Mesenchymal stem cell (in vitro differentiated cells and primary cell): ENCODE measurements around the gene ATG4B.

Source experiments
- DNase-seq: peaks from one replicate; pipeline ENCODE4 v3.0.0-alpha.2; 2013
- H2AFZ ChIP-seq: one replicate; pipeline ENCODE4 v1.6.1; 2013; ENCODE audit warnings: low read depth, mild to moderate bottlenecking, control low read depth, inconsistent platforms, low read length, moderate library complexity
- H2AK5ac ChIP-seq: 2 replicates; pipeline ENCODE4 v1.6.1; 2013; ENCODE audit warnings: low read length, moderate library complexity, mild to moderate bottlenecking, inconsistent platforms; ENCODE audit not compliant: severe bottlenecking
- H2BK120ac ChIP-seq: one replicate; pipeline ENCODE4 v1.6.1; 2013; ENCODE audit warnings: low read depth, mild to moderate bottlenecking, inconsistent platforms, low read length, moderate library complexity
- H2BK12ac ChIP-seq, 2 experiments: one replicate each; pipeline ENCODE4 v1.6.1; 2013; ENCODE audit warnings: inconsistent platforms in 2 of 2, low read length in 2 of 2, mild to moderate bottlenecking in 2 of 2, moderate library complexity in 2 of 2, control low read depth in 1 of 2
- H2BK15ac ChIP-seq: one replicate; pipeline ENCODE4 v1.6.1; 2013; ENCODE audit warnings: mild to moderate bottlenecking, low read depth, inconsistent platforms; ENCODE audit not compliant: poor library complexity, severe bottlenecking
- H2BK5ac ChIP-seq: 2 replicates; pipeline ENCODE4 v1.6.1; 2013; ENCODE audit warnings: low read depth, mild to moderate bottlenecking, low read length, control low read depth, inconsistent platforms; ENCODE audit not compliant: poor library complexity, severe bottlenecking
- H3K14ac ChIP-seq, 2 experiments: one replicate each; pipeline ENCODE4 v1.6.1; 2013; ENCODE audit warnings: inconsistent platforms in 2 of 2, low read length in 2 of 2, control low read depth in 1 of 2, mild to moderate bottlenecking in 1 of 2, moderate library complexity in 1 of 2
- H3K18ac ChIP-seq, 2 experiments: one replicate each; pipeline ENCODE4 v1.6.1; 2013; ENCODE audit warnings: inconsistent platforms in 2 of 2, low read length in 2 of 2, control low read depth in 1 of 2, low read depth in 1 of 2, mild to moderate bottlenecking in 1 of 2
- H3K23ac ChIP-seq, 2 experiments: one replicate each; pipeline ENCODE4 v1.6.1; 2013; ENCODE audit warnings: inconsistent platforms in 2 of 2, low read length in 2 of 2, mild to moderate bottlenecking in 2 of 2, moderate library complexity in 2 of 2, control low read depth in 1 of 2
- H3K27ac ChIP-seq: 2 replicates; pipeline ENCODE4 v1.5.1; 2013; ENCODE audit warnings: mild to moderate bottlenecking, moderate library complexity, low read length, control low read depth, inconsistent platforms; ENCODE audit not compliant: poor library complexity, severe bottlenecking
- H3K27me3 ChIP-seq, 2 experiments: 2 replicates each; pipeline versions ENCODE4 v1.6.1 to v1.7.0; 2013; ENCODE audit warnings: low read length in 2 of 2, mild to moderate bottlenecking in 2 of 2, moderate library complexity in 2 of 2, control low read depth in 1 of 2, inconsistent platforms in 1 of 2; ENCODE audit not compliant: control insufficient read depth in 1 of 2, insufficient read depth in 1 of 2
- H3K36me3 ChIP-seq, 2 experiments: 2 replicates each; pipeline versions ENCODE4 v1.6.1 to v1.7.0; 2013; ENCODE audit warnings: low read length in 2 of 2, control low read depth in 1 of 2, inconsistent platforms in 1 of 2, low read depth in 1 of 2, mild to moderate bottlenecking in 1 of 2; ENCODE audit not compliant: insufficient read depth in 2 of 2, control insufficient read depth in 1 of 2
- H3K4ac ChIP-seq, 2 experiments: one replicate each; pipeline ENCODE4 v1.6.1; 2013; ENCODE audit warnings: inconsistent platforms in 2 of 2, low read length in 2 of 2, mild to moderate bottlenecking in 2 of 2, moderate library complexity in 2 of 2, control low read depth in 1 of 2, low read depth in 1 of 2
- H3K4me1 ChIP-seq: 2 replicates; pipeline ENCODE4 v1.6.1; 2013; ENCODE audit warnings: low read depth, low read length, control low read depth; ENCODE audit not compliant: control insufficient read depth, insufficient read depth
- H3K4me2 ChIP-seq: 2 replicates; pipeline ENCODE4 v1.6.1; 2013; ENCODE audit warnings: low read length, mild to moderate bottlenecking, inconsistent platforms; ENCODE audit not compliant: poor library complexity, severe bottlenecking
- H3K4me3 ChIP-seq, 2 experiments: 2 replicates each; pipeline versions ENCODE4 v1.5.1 to v1.7.0; 2013; ENCODE audit warnings: low read length in 2 of 2, mild to moderate bottlenecking in 2 of 2, control low read depth in 1 of 2, low read depth in 1 of 2; ENCODE audit not compliant: insufficient read depth in 1 of 2
- H3K79me1 ChIP-seq: replicated peaks from 2 replicates; pipeline ENCODE4 v1.6.1; 2013; ENCODE audit warnings: mild to moderate bottlenecking, control low read depth, low read length, inconsistent platforms; ENCODE audit not compliant: poor library complexity, severe bottlenecking
- H3K9ac ChIP-seq: 2 replicates; pipeline ENCODE4 v1.7.0; 2013; ENCODE audit warnings: mild to moderate bottlenecking, low read length, moderate library complexity
- H3K9me3 ChIP-seq: 2 replicates; pipeline ENCODE4 v1.7.0; 2013; ENCODE audit warnings: mild to moderate bottlenecking, low read length; ENCODE audit not compliant: control insufficient read depth
- H4K8ac ChIP-seq: one replicate; pipeline ENCODE4 v1.6.1; 2013; ENCODE audit warnings: inconsistent platforms, mild to moderate bottlenecking, low read length, moderate library complexity
- H4K91ac ChIP-seq: one replicate; pipeline ENCODE4 v1.6.1; 2013; ENCODE audit warnings: mild to moderate bottlenecking, low read length, inconsistent platforms
- WGBS: methylation state at CpG from one replicate; pipeline ENCODE4 v1.1.7; 2013; ENCODE audit warnings: mixed read lengths; 5-methylcytosine and 5-hydroxymethylcytosine counted together

The ATG4B gene

GRCh38 chr2:241668839-241669238 is 31.3 kb downstream of the ATG4B start:
- no peak overlapping the region for H3K4me2 ChIP-seq
- no CpG with 5 or more reads among the region's 12 CpGs for WGBS
- no peak overlapping the region for H3K27ac ChIP-seq
- H2BK120ac ChIP-seq, result no peak overlapping the region
- H3K23ac ChIP-seq, result no peak overlapping the region
- no peak overlapping the region for H2BK5ac ChIP-seq
- no peaks in the 10 kb centered on the region for H3K27me3 ChIP-seq
- H2BK15ac ChIP-seq, result no peak overlapping the region
- H3K9me3 ChIP-seq, result no peaks in the 10 kb centered on the region
- no peak overlapping the region for H3K4ac ChIP-seq
- H3K4me1 ChIP-seq, result peaks cover 27% of the 10 kb centered on the region
- H4K91ac ChIP-seq, result peak overlapping the region; percentile 29
- no peak overlapping the region for H3K14ac ChIP-seq
- H3K4me3 ChIP-seq, result no peak overlapping the region
- no peak overlapping the region for H2BK12ac ChIP-seq
- H4K8ac ChIP-seq, result no peak overlapping the region
- H3K79me1 ChIP-seq, result peaks cover 40% of the 10 kb centered on the region
- H3K18ac ChIP-seq, result no peak overlapping the region
- H3K36me3 ChIP-seq, result peaks cover 66 to 67% of the 10 kb centered on the region in 2 experiments
- DNase-seq, result no peak
- no peak overlapping the region for H2AK5ac ChIP-seq
- no peak overlapping the region for H2AFZ ChIP-seq
- no peak overlapping the region for H3K9ac ChIP-seq

DNA sequence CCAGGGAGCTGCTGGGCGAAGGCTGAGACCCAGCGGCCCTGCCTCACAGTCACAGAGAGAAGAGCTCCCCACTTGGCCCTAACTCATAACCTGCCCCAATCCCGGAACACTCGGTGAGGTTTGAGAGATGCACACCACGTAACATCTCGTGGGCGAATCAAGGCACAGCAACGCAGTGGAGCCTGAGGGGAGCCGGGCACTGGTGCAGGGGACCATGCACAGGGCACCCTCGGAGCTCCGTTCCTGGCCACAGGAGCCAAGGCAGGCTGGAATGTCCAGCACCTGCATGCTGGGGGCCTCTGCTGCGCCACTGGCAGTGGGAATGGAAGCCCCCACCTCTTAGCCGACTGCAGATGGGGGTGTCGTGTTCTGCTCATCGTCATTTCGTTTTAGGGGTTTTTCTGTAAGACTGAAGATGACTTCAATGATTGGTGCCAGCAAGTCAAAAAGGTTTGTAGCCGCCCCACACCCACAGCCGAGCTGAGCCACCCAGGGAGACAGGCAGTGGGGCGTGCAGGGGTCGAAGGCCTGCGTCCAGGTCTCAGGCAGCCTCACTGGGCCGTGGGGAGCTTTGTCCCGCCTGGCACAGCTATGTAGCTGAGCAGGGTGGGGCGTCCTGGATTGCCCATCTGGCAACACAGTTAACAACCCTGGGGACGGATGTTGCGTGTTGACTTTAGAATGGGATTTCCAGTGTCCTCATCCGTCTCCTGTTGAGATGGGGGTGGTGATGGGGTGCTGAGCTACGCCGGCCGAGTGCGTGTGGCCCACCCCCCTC is 33.0 kb downstream of the ATG4B start:
- no peak overlapping the region for H3K4ac ChIP-seq
- H2BK15ac ChIP-seq, result no peak overlapping the region
- no peak overlapping the region for H3K4me2 ChIP-seq
- H3K4me3 ChIP-seq, result no peak overlapping the region
- no peak overlapping the region for H3K9ac ChIP-seq
- H3K23ac ChIP-seq, result no peak overlapping the region
- no peak overlapping the region for H3K27ac ChIP-seq
- no peak overlapping the region for H2BK12ac ChIP-seq
- H3K27me3 ChIP-seq, result no peaks in the 10 kb centered on the region
- no peak overlapping the region for H2AK5ac ChIP-seq
- H3K79me1 ChIP-seq, result peaks cover 41% of the 10 kb centered on the region
- peaks cover 28% of the 10 kb centered on the region for H3K4me1 ChIP-seq
- H3K18ac ChIP-seq, result no peak overlapping the region
- peaks cover 79 to 83% of the 10 kb centered on the region in 2 experiments for H3K36me3 ChIP-seq
- no peak overlapping the region for H2BK120ac ChIP-seq
- DNase-seq, result no peak
- H4K8ac ChIP-seq, result no peak overlapping the region
- no peak overlapping the region for H2BK5ac ChIP-seq
- H4K91ac ChIP-seq, result no peak overlapping the region
- 92% methylated on average over 31 of the region's 31 CpGs for WGBS
- H3K9me3 ChIP-seq, result no peaks in the 10 kb centered on the region
- no peak overlapping the region for H3K14ac ChIP-seq
- no peak overlapping the region for H2AFZ ChIP-seq

GRCh38 chr2:241671457-241672240 is 34.2 kb downstream of the ATG4B start:
- Histone ChIP-seq H2BK120ac (no peak overlapping the region), H3K14ac (no peak overlapping the region), H3K4me3 (no peak overlapping the region), H4K8ac (no peak overlapping the region), H3K4ac (no peak overlapping the region), H4K91ac (no peak overlapping the region), H3K4me2 (no peak overlapping the region), H3K9me3 (no peaks in the 10 kb centered on the region), H3K23ac (no peak overlapping the region), H3K4me1 (peaks cover 18% of the 10 kb centered on the region), H3K36me3 (peaks cover 87 to 93% of the 10 kb centered on the region in 2 experiments), H2AK5ac (no peak overlapping the region), H3K79me1 (peaks cover 45% of the 10 kb centered on the region), H2BK5ac (no peak overlapping the region), H3K18ac (no peak overlapping the region), H3K9ac (no peak overlapping the region), H2BK15ac (no peak overlapping the region), H3K27me3 (no peaks in the 10 kb centered on the region), H3K27ac (no peak overlapping the region), H2AFZ (no peak overlapping the region), H2BK12ac (no peak overlapping the region)
- WGBS, result 97% methylated on average over 31 of the region's 31 CpGs
- no peak for DNase-seq
